Gastrocnemius medialis (tissue), 4 donors: ENCODE measurements around the gene CNTRL. TPM values are rescaled to one million over a fixed set of nuclear protein-coding genes. Genes with fewer than 3 reads are reported as not detected.
A peak's percentile ranks its signal among the peaks of the same experiment; 100 is the strongest.

Source experiments
- ATAC-seq, 2 donors: fragments of 150-250 bp; one replicate each; pipeline ENCODE4 v1.9.1; 2016
- DNase-seq, 2 donors: peaks; one replicate each; pipeline ENCODE4 v3.0.0-alpha.2; 2019
- H3K27ac ChIP-seq, 4 donors: fragments of 200-600 bp; sonication (generic); 1 replicate in 1 of 4; 2 replicates in 3 of 4; pipeline ENCODE4 v1.5.1; 2016 to 2018; ENCODE audit warnings: mild to moderate bottlenecking in 2 of 4, moderate library complexity in 1 of 4
- H3K27me3 ChIP-seq, 3 donors: fragments of 200-600 bp; sonication (generic) in 2 of 3; 1 replicate in 1 of 3; 2 replicates in 2 of 3; pipeline versions ENCODE4 v1.5.1 to v1.6.0; 2016 to 2019; ENCODE audit warnings: mild to moderate bottlenecking in 1 of 3, moderate library complexity in 1 of 3
- H3K36me3 ChIP-seq, 2 donors: fragments of 200-600 bp; sonication (generic) in 1 of 2; one replicate each; pipeline ENCODE4 v1.5.1; 2017 to 2018
- H3K4me1 ChIP-seq, 2 donors: fragments of 200-600 bp; sonication (generic) in 1 of 2; one replicate each; pipeline ENCODE4 v1.5.1; 2016 to 2017; ENCODE audit warnings: mild to moderate bottlenecking in 2 of 2
- H3K4me3 ChIP-seq, 4 donors: fragments of 200-600 bp; sonication (generic) in 3 of 4; 1 replicate in 1 of 4; 2 replicates in 3 of 4; pipeline ENCODE4 v1.5.1; 2016 to 2019; ENCODE audit warnings: mild to moderate bottlenecking in 2 of 4
- H3K9me3 ChIP-seq, 3 donors: fragments of 200-600 bp; sonication (generic) in 2 of 3; 1 replicate in 1 of 3; 2 replicates in 2 of 3; pipeline ENCODE4 v1.5.1; 2016 to 2019
- CTCF ChIP-seq, 5 experiments: fragments of 450-650 bp in 3 of 5; fragments of 200-600 bp in 2 of 5; sonication (generic) in 2 of 5; IDR thresholded peaks in 4 of 5; conservative IDR thresholded peaks in 1 of 5; 1 replicate in 4 of 5; 2 replicates in 1 of 5; pipeline ENCODE4 v1.5.1; 2016 to 2019; ENCODE audit warnings: antibody characterized with exemption in 5 of 5, mild to moderate bottlenecking in 3 of 5, moderate library complexity in 3 of 5
- POLR2A ChIP-seq, 2 donors: fragments of 450-650 bp; IDR thresholded peaks; one replicate each; pipeline ENCODE4 v1.6.1; 2017; ENCODE audit warnings: antibody characterized with exemption in 2 of 2, mild to moderate bottlenecking in 2 of 2, moderate library complexity in 2 of 2
- in situ Hi-C, 4 donors: fragments of 200-750 bp; cut with MboI; loops; one replicate each; pipeline versions ENCODE4 v1.15.0 to v1.8.0; 2017; ENCODE audit warnings: low sequenced_read_pairs in 4 of 4
- intact Hi-C: fragments of 100-400 bp; cut with DNase I; formaldehyde crosslinking; loops from one replicate; pipeline ENCODE4 v1.15.1; 2023; ENCODE audit warnings: low total_unique reads
- total RNA-seq, 4 donors: library from RNA; depleted of rRNA; stranded (reverse); fragments of >200 nt; gene quantifications; one replicate each; pipeline versions ENCODE4 v1.1.0 to v1.2.3, GENCODE V29; 2016

Gene CNTRL
- total RNA-seq, 4 donors from 2014 or later = 1.0 to 3.2 (median 1.6) TPM

- no peak for ATAC-seq
- Histone ChIP-seq H3K27ac (no peak overlapping the region), H3K4me1 (no peaks in the 10 kb centered on the region), H3K9me3 (no peaks in the 10 kb centered on the region), H3K4me3 (no peak overlapping the region), H3K27me3 (peaks cover 10 to 28% (median 14%) of the 10 kb centered on the region in 3 donors), H3K36me3 (no peaks in the 10 kb centered on the region)
- TF ChIP-seq CTCF (IDR thresholded peaks at IDR 0.05 in 4 of 5, conservative IDR thresholded peaks at IDR 0.05 in 1 of 5) = no peak
- no peak for TF ChIP-seq POLR2A (IDR thresholded peaks at IDR 0.05)
- in situ Hi-C loops = loop anchor here (10.0 to 25.0 kb wide), 3 partner anchors 83 to 313 kb away; no protein-coding TSS in a partner anchor
- intact Hi-C loops = no loop called here
- no peak for DNase-seq
Measured at GRCh38 chr9:121067640-121068039, 7.1 kb upstream of the CNTRL start.

- no peak overlapping the region for H3K27ac ChIP-seq
- no peaks in the 10 kb centered on the region for H3K36me3 ChIP-seq
- DNase-seq (no peak), ATAC-seq (no peak)
- in situ Hi-C loops (loop anchor here (10.0 to 25.0 kb wide), 3 partner anchors 85 to 315 kb away; no protein-coding TSS in a partner anchor), intact Hi-C loops (no loop called here)
- H3K27me3 ChIP-seq = peaks cover 10 to 33% (median 20%) of the 10 kb centered on the region in 3 donors
- H3K4me3 ChIP-seq = no peak overlapping the region
- H3K4me1 ChIP-seq = peaks cover 0 to 8% of the 10 kb centered on the region in 2 donors
- H3K9me3 ChIP-seq = no peaks in the 10 kb centered on the region
- TF ChIP-seq CTCF (IDR thresholded peaks at IDR 0.05 in 4 of 5, conservative IDR thresholded peaks at IDR 0.05 in 1 of 5) = no peak
- TF ChIP-seq POLR2A (IDR thresholded peaks at IDR 0.05) = no peak
Measured at GRCh38 chr9:121069396-121069795, 5.4 kb upstream of the CNTRL start.

- Histone ChIP-seq H3K4me3 (peak overlapping the region in 3 of 4 donors; percentile 16 to 46 (median 33)), H3K9me3 (no peaks in the 10 kb centered on the region), H3K4me1 (peaks cover 0 to 10% of the 10 kb centered on the region in 2 donors), H3K27ac (peak overlapping the region in 3 of 4 donors; percentile 35 to 52 (median 45)), H3K27me3 (peaks cover 10 to 33% (median 20%) of the 10 kb centered on the region in 3 donors), H3K36me3 (no peaks in the 10 kb centered on the region)
- TF ChIP-seq CTCF (IDR thresholded peaks at IDR 0.05 in 4 of 5, conservative IDR thresholded peaks at IDR 0.05 in 1 of 5) = no peak
- no peak for TF ChIP-seq POLR2A (IDR thresholded peaks at IDR 0.05)
- ATAC-seq (no peak), DNase-seq (no peak)
- intact Hi-C loops = no loop called here
- in situ Hi-C loops = loop anchor here in 1 of 4 donors (25.0 kb wide), 1 partner anchor 209 kb away; no protein-coding TSS in a partner anchor
Measured at GRCh38 chr9:121071370-121071755, 3.4 kb upstream of the CNTRL start.

GRCh38 chr9:121071756-121072421 is 2.9 kb upstream of the CNTRL start:
- peaks cover 10 to 33% (median 20%) of the 10 kb centered on the region in 3 donors for H3K27me3 ChIP-seq
- TF ChIP-seq CTCF (IDR thresholded peaks at IDR 0.05 in 4 of 5, conservative IDR thresholded peaks at IDR 0.05 in 1 of 5) (no peak), POLR2A (IDR thresholded peaks at IDR 0.05) (no peak)
- in situ Hi-C loops (loop anchor here in 1 of 4 donors (25.0 kb wide), 1 partner anchor 210 kb away; no protein-coding TSS in a partner anchor), intact Hi-C loops (no loop called here)
- H3K4me3 ChIP-seq = peak overlapping the region; percentile 16 to 46 (median 24)
- no peaks in the 10 kb centered on the region for H3K36me3 ChIP-seq
- no peak for ATAC-seq
- DNase-seq = no peak
- peak overlapping the region; percentile 35 to 52 (median 43) for H3K27ac ChIP-seq
- H3K9me3 ChIP-seq = no peaks in the 10 kb centered on the region
- H3K4me1 ChIP-seq = peaks cover 0 to 10% of the 10 kb centered on the region in 2 donors
